Activated CD8-positive, alpha-beta T cell treated with anti-CD3 and anti-CD28 coated beads for 36 hours (primary cell): ENCODE data around the gene BRINP1. TPM values are rescaled to one million over a fixed set of nuclear protein-coding genes. Genes with fewer than 3 reads are reported as not detected.

ENCODE experiments used
- ATAC-seq: fragments of 200-7000 bp; cut with Tn5 transposase; one replicate; pipeline ENCODE4 v1.10.0; 2021; ENCODE audit warnings: mild to moderate bottlenecking, moderate library complexity
- CTCF ChIA-PET: fragments of 350-600 bp; sonication (Branson Sonifier 250); formaldehyde crosslinking; loops from one replicate; lab custom pipeline; 2021; ENCODE audit warnings: antibody characterized with exemption; lab: Charles Lee
- POLR2A ChIA-PET: fragments of 350-600 bp; sonication (Branson Sonifier 250); formaldehyde crosslinking; loops from one replicate; lab custom pipeline; 2021; ENCODE audit warnings: antibody characterized with exemption; lab: Charles Lee
- DNase-seq: peaks from one replicate; pipeline ENCODE4 v3.0.0-alpha.2; 2020
- H3K27ac Mint-ChIP-seq: one replicate; pipeline ENCODE4 v1.8.0; 2021; ENCODE audit warnings: mild to moderate bottlenecking, mixed read lengths
- H3K27me3 Mint-ChIP-seq: one replicate; pipeline ENCODE4 v1.8.0; 2021; ENCODE audit warnings: mixed read lengths
- H3K36me3 Mint-ChIP-seq: one replicate; pipeline ENCODE4 v1.8.0; 2021; ENCODE audit warnings: low read depth, mixed read lengths
- H3K4me1 Mint-ChIP-seq: one replicate; pipeline ENCODE4 v1.8.0; 2021; ENCODE audit warnings: low read depth, mixed read lengths
- H3K4me3 Mint-ChIP-seq: one replicate; pipeline ENCODE4 v1.8.0; 2021; ENCODE audit warnings: mild to moderate bottlenecking, moderate library complexity, mixed read lengths
- H3K9me3 Mint-ChIP-seq: one replicate; pipeline ENCODE4 v1.8.0; 2021; ENCODE audit warnings: mixed read lengths
- CTCF ChIP-seq: fragments of 200-600 bp; IDR thresholded peaks from one replicate; pipeline ENCODE4 v1.8.0; 2022; ENCODE audit warnings: antibody characterized with exemption, mild to moderate bottlenecking
- intact Hi-C: fragments of 100-400 bp; cut with micrococcal nuclease; formaldehyde crosslinking; loops from one replicate; pipeline ENCODE4 v1.10.0; 2022
- total RNA-seq, 2 experiments: library from RNA; stranded (reverse); gene quantifications; one replicate each; pipeline ENCODE4 v1.2.3, GENCODE V29; 2021

The BRINP1 gene
- total RNA-seq, 2 experiments from 2014 or later, result not detected

- no peaks in the 10 kb centered on the region for H3K27me3 Mint-ChIP-seq
- no peaks in the 10 kb centered on the region for H3K4me1 Mint-ChIP-seq
- intact Hi-C loops, result no loop called here
- ChIA-PET POLR2A (interaction anchor here (0.7 kb wide), 1 partner anchor 65 kb away, joined by 3 read pairs; no protein-coding TSS in a partner anchor), CTCF (no interaction called here)
- no peak for ATAC-seq
- no peak overlapping the region for H3K4me3 Mint-ChIP-seq
- H3K27ac Mint-ChIP-seq, result no peak overlapping the region
- TF ChIP-seq CTCF, result no peak
- H3K9me3 Mint-ChIP-seq, result peaks cover 1% of the 10 kb centered on the region
- DNase-seq, result no peak
- H3K36me3 Mint-ChIP-seq, result no peaks in the 10 kb centered on the region
Observed at GRCh38 chr9:119166096-119166495, 203.1 kb downstream of the BRINP1 start.

- intact Hi-C loops, result no loop called here
- ATAC-seq (no peak), DNase-seq (no peak)
- no peak for TF ChIP-seq CTCF
- CTCF ChIA-PET, result no interaction called here
- H3K36me3 Mint-ChIP-seq, result no peaks in the 10 kb centered on the region
- H3K4me1 Mint-ChIP-seq, result no peaks in the 10 kb centered on the region
- POLR2A ChIA-PET, result interaction anchor here (0.6 kb wide), 1 partner anchor 1991 kb away, joined by 3 read pairs; no protein-coding TSS in a partner anchor
- no peak overlapping the region for H3K4me3 Mint-ChIP-seq
- peaks cover 1% of the 10 kb centered on the region for H3K9me3 Mint-ChIP-seq
- no peaks in the 10 kb centered on the region for H3K27me3 Mint-ChIP-seq
- no peak overlapping the region for H3K27ac Mint-ChIP-seq
Observed at GRCh38 chr9:119165131-119165530, 204.1 kb downstream of the BRINP1 start.

- CTCF ChIA-PET, result no interaction called here
- Mint-ChIP-seq H3K4me1 (no peaks in the 10 kb centered on the region), H3K27ac (no peak overlapping the region), H3K36me3 (no peaks in the 10 kb centered on the region), H3K4me3 (no peak overlapping the region), H3K9me3 (peaks cover 1% of the 10 kb centered on the region), H3K27me3 (no peaks in the 10 kb centered on the region)
- intact Hi-C loops, result no loop called here
- no peak for DNase-seq
- no peak for TF ChIP-seq CTCF
- POLR2A ChIA-PET, result interaction anchor here (0.6 kb wide), 1 partner anchor 1991 kb away, joined by 3 read pairs; no protein-coding TSS in a partner anchor
- no peak for ATAC-seq
Observed at GRCh38 chr9:119164716-119165115, 204.5 kb downstream of the BRINP1 start.

- Mint-ChIP-seq H3K4me3 (no peak overlapping the region), H3K27ac (no peak overlapping the region), H3K27me3 (no peaks in the 10 kb centered on the region), H3K36me3 (no peaks in the 10 kb centered on the region), H3K9me3 (no peaks in the 10 kb centered on the region), H3K4me1 (no peaks in the 10 kb centered on the region)
- intact Hi-C loops, result no loop called here
- CTCF ChIA-PET, result no interaction called here
- ATAC-seq, result no peak
- DNase-seq, result no peak
- TF ChIP-seq CTCF, result no peak
- POLR2A ChIA-PET, result no interaction called here
Observed at GRCh38 chr9:119160551-119160950, 208.7 kb downstream of the BRINP1 start.

- no peak overlapping the region for H3K4me3 Mint-ChIP-seq
- no peak for TF ChIP-seq CTCF
- DNase-seq (no peak), ATAC-seq (no peak)
- ChIA-PET CTCF (no interaction called here), POLR2A (interaction anchor here (0.7 kb wide), 1 partner anchor 654 kb away, joined by 3 read pairs; no protein-coding TSS in a partner anchor)
- no peak overlapping the region for H3K27ac Mint-ChIP-seq
- no peaks in the 10 kb centered on the region for H3K27me3 Mint-ChIP-seq
- intact Hi-C loops, result no loop called here
- no peaks in the 10 kb centered on the region for H3K36me3 Mint-ChIP-seq
- H3K9me3 Mint-ChIP-seq, result no peaks in the 10 kb centered on the region
- no peaks in the 10 kb centered on the region for H3K4me1 Mint-ChIP-seq
Observed at GRCh38 chr9:119159386-119159785, 209.8 kb downstream of the BRINP1 start.
